Ishikawa (cell line): ENCODE results near the gene GLT6D1.

Experiments
- CEBPB ChIP-seq: IDR thresholded peaks from 2 replicates; pipeline ENCODE4 v1.6.1; 2012
- CREB1 ChIP-seq: IDR thresholded peaks from 2 replicates; pipeline ENCODE4 v1.6.1; 2012; ENCODE audit warnings: low read depth
- EGR1 ChIP-seq: IDR thresholded peaks from 2 replicates; pipeline ENCODE4 v1.6.1; 2012
- EP300 ChIP-seq: IDR thresholded peaks from 2 replicates; pipeline ENCODE4 v1.6.1; 2012; ENCODE audit warnings: borderline replicate concordance
- FOXM1 ChIP-seq: IDR thresholded peaks from 2 replicates; pipeline ENCODE4 v1.6.1; 2012; ENCODE audit warnings: low read depth, borderline replicate concordance
- NFIC ChIP-seq: IDR thresholded peaks from 2 replicates; pipeline ENCODE4 v1.6.1; 2012
- RAD21 ChIP-seq: IDR thresholded peaks from 2 replicates; pipeline ENCODE4 v1.6.1; 2012; ENCODE audit warnings: low read depth
- REST ChIP-seq: IDR thresholded peaks from 2 replicates; pipeline ENCODE4 v1.6.1; 2012; ENCODE audit warnings: low read depth, mild to moderate bottlenecking
- TAF1 ChIP-seq: IDR thresholded peaks from 2 replicates; pipeline ENCODE4 v1.6.1; 2012; ENCODE audit warnings: low read depth, mild to moderate bottlenecking
- TCF12 ChIP-seq: IDR thresholded peaks from 2 replicates; pipeline ENCODE4 v1.6.1; 2012; ENCODE audit warnings: low read depth
- TEAD4 ChIP-seq: IDR thresholded peaks from 2 replicates; pipeline ENCODE4 v1.6.1; 2012
- YY1 ChIP-seq: IDR thresholded peaks from 2 replicates; pipeline ENCODE4 v1.6.1; 2012; ENCODE audit warnings: low read depth
- ZBTB7A ChIP-seq: IDR thresholded peaks from 2 replicates; pipeline ENCODE4 v1.6.1; 2012; ENCODE audit warnings: low read depth
- TF ChIP-seq, protein P1 (sequence below): IDR thresholded peaks from 2 replicates; pipeline ENCODE4 v1.6.1; 2012
- TF ChIP-seq, protein P2 (sequence below): IDR thresholded peaks from 2 replicates; pipeline ENCODE4 v1.6.1; 2012

The GLT6D1 gene

GRCh38 chr9:135596211-135596610 lies 43.1 kb downstream of the GLT6D1 start:
- TF ChIP-seq ZBTB7A (no peak), TAF1 (no peak), YY1 (no peak), EP300 (no peak), REST (no peak), TCF12 (no peak), RAD21 (no peak)

- no peak for TF ChIP-seq CREB1
- TF ChIP-seq, protein P1, sequence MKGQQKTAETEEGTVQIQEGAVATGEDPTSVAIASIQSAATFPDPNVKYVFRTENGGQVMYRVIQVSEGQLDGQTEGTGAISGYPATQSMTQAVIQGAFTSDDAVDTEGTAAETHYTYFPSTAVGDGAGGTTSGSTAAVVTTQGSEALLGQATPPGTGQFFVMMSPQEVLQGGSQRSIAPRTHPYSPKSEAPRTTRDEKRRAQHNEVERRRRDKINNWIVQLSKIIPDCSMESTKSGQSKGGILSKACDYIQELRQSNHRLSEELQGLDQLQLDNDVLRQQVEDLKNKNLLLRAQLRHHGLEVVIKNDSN: no peak
- TF ChIP-seq FOXM1: no peak
- TF ChIP-seq CEBPB: no peak
- no peak for TF ChIP-seq TAF1
- TF ChIP-seq EGR1: no peak
- no peak for TF ChIP-seq REST
- TF ChIP-seq EP300: no peak
- TF ChIP-seq ZBTB7A: no peak
- TF ChIP-seq NFIC: no peak
- TF ChIP-seq, protein P2, sequence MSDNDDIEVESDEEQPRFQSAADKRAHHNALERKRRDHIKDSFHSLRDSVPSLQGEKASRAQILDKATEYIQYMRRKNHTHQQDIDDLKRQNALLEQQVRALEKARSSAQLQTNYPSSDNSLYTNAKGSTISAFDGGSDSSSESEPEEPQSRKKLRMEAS: no peak
- TF ChIP-seq TEAD4: no peak
- TF ChIP-seq YY1: no peak
- no peak for TF ChIP-seq RAD21
- TF ChIP-seq TCF12: no peak
These were observed 46.7 kb downstream of the GLT6D1 start for GRCh38 chr9:135592625-135593024.

- no peak for TF ChIP-seq REST
- TF ChIP-seq TCF12: no peak
- TF ChIP-seq CREB1: no peak
- TF ChIP-seq FOXM1: no peak
- no peak for TF ChIP-seq YY1
- TF ChIP-seq, protein P2: no peak
- no peak for TF ChIP-seq CEBPB
- no peak for TF ChIP-seq EGR1
- no peak for TF ChIP-seq ZBTB7A
- TF ChIP-seq, protein P1: no peak
- no peak for TF ChIP-seq TEAD4
- TF ChIP-seq EP300: no peak
- no peak for TF ChIP-seq NFIC
- TF ChIP-seq TAF1: no peak
- TF ChIP-seq RAD21: no peak
These were observed 47.1 kb downstream of the GLT6D1 start for GRCh38 chr9:135592331-135592590.

- no peak for TF ChIP-seq CREB1
- TF ChIP-seq TCF12: no peak
- no peak for TF ChIP-seq REST
- TF ChIP-seq YY1: no peak
- TF ChIP-seq TAF1: no peak
- TF ChIP-seq RAD21: no peak
- TF ChIP-seq CEBPB: no peak
- no peak for TF ChIP-seq TEAD4
- no peak for TF ChIP-seq FOXM1
- TF ChIP-seq EP300: no peak
- no peak for TF ChIP-seq NFIC
These were observed 47.6 kb downstream of the GLT6D1 start for GRCh38 chr9:135591506-135592330.
